SH-SY5Y (cell line): ENCODE data around the gene BEST3.

ENCODE experiments used
- GATA2 ChIP-seq: IDR thresholded peaks from 2 replicates; pipeline ENCODE4 v1.6.1; 2011; ENCODE audit warnings: mild to moderate bottlenecking, low read depth, low read length
- GATA3 ChIP-seq: IDR thresholded peaks from 2 replicates; pipeline ENCODE4 v1.6.1; 2011; ENCODE audit warnings: low read depth, mild to moderate bottlenecking, low read length, moderate library complexity

Gene BEST3

DNA sequence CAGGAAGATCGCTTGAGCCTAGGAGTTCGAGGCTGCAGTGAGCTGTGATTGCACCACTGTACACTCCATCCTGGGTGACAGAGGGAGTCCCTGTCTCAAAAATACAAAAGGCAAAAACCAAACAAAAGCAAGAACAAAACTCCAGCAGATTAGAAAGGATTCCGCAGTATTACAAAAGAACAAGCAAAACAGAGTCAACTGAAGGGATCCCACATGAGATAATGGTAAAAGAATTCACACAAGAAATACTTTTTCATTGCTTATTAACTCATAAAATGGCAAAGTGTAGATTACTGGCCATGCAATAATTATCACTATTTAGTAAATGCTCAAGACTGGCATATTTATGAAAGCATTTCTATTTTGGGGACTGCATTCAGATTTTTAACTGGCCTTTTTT is 35.4 kb downstream of the BEST3 start:
- no peak for TF ChIP-seq GATA2
- no peak for TF ChIP-seq GATA3

DNA sequence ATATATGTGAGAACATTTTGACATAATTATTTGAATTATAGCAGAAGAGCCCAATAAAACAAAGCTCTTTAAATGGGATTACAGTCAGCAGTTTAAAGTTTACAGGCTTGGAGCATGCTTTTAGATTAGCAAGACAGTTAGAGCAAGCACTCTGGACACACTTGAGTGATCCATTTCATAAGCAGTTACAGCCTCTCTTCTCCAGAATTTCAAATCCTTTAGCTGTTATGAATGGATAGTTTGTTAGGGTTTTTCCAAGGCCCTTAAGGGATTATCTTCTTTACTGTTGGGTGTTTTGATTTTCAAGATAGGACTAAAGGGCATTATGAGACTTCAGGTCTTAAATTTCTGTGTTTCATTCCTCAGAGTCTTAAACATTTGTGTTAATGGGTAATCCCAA is 36.3 kb downstream of the BEST3 start:
- TF ChIP-seq GATA2 (no peak), GATA3 (no peak)

DNA sequence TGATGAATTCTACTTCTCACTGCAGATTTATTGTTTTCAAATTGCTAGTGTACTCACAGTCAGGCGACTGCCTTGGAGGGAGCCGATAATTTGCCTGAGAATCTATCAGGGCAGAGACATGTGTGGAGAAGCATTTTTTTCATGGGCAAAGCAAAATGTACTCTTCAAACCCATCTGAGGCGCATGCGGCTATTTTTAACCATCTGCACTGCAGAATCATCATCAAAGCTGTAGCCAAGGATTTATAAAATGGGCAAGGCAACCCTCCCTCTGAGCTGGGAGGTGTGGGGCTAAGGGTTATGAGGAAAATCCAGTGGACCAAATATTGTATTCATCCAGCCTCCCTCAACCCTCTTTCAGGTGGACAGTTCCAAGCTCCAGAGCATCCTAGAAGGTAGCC is 37.7 kb downstream of the BEST3 start:
- TF ChIP-seq GATA2 (no peak), GATA3 (no peak)

DNA sequence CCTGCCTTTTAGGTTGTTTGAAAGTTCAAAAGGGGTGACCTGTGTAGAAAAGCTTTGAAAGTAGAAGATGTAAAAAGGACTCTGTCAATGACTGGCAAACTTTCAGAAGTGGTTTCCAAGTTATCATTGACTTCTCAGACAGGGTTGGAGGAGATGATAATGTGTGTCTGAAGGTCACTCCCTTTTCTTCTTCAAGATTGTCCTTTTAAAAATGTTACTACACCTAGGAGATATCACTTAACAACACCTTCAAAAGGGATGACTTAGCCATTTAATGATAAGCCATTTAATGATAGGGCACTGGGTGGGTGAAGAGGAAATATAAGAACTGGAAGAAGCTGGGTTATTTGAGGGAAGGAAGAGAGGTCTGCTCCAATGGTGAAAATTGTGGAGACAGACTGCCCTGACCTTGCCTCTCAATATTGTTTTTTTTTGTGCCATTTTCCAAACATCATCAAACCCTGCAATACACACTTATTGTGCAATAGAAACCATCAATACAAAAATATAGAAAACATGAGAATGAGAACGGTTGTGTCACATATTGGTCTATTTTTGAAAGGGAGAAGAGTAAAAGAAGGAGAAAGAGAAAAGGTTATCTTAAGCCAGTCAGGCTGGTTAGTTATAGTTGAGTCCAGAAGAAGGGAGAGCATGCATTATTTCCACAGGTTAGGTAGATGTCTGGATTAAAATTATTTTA is 38.8 kb downstream of the BEST3 start:
- TF ChIP-seq GATA3 (no peak), GATA2 (no peak)

DNA sequence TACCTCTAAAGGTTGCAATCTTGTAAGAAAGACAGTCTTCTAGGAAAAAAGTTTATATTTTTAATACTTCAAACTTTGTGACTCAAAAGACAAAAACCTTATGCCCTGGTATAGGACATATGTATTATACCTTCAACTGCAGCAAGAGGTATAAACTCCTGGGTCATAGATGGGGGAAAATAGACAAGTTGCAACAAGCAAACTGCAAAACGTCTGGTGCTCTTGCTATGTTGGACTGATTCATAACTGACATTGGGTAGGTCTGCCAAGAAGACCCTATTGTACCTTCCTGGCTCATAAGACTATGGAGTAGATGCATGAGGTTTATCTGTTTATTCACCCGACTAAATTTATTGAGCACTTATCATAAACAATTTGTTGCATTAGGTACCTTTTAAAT is 40.9 kb downstream of the BEST3 start:
- no peak for TF ChIP-seq GATA3
- TF ChIP-seq GATA2, result no peak

DNA sequence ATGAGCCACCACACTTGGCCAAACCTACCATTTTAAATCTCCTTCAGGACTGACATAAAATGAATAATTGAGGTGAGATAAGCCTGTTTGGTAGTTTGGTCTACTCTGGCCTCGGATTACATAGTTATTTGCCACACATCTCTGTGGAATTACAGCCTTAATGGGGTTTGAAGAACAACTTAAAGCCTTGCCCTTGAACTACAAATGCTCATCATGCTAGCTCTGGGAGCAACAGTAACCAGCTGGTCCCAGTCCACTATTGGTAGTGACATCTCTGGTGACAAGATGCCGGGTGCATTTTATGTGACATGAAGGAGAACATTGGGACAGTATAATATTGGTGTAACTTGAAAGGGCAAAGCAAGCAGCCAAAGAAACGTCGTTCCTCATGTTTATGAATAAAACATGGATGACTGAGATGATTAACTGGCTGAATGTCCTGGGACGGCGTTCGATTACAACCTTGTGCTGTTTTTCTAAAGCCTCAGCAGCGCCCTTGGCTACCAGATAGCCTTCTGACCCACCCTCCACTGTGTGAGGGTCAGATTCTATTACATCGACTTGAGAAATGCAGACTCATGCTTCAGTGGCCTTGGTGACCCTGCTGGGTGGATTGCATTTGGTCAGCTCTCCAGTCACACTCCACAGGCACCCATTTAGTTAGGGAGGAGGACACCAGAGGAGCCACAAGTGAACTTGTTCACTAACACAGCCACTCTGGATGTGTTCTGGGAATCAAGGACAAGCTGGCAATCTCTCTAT is 41.5 kb downstream of the BEST3 start:
- TF ChIP-seq GATA3 (no peak), GATA2 (no peak)

DNA sequence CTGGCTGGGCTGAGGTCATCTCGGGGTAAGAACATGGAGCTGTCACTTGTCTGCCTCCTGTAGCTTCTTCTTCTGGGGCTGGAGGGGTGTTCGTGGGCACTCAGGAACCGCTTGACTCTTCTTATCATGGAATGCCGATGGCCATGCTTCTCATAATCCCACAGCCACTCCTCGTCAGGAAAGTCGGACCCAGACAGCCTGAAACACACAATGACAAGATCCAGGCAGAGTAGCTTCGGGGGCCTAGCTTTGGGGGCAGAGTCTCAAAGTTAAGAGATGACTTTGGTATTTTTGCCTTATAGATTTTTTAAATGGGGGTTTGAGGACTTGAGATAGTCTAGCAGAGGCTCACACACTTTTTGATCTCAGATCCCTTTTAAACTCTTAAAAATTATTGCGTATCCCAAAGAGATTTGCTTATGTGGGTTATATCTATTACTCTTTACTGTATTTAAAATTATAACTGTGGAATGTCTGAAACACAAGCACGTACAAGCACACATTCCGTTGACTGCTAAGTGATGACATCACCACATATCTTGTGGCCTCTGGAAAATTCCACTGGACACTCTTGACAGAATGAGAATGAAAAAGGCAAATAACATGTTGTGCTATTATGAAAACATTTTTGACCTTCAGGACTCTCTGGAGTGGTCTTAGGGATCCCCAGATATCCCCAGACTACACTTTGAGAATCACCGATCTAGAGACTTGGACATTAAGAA is 43.3 kb downstream of the BEST3 start:
- TF ChIP-seq GATA2 (no peak), GATA3 (no peak)

DNA sequence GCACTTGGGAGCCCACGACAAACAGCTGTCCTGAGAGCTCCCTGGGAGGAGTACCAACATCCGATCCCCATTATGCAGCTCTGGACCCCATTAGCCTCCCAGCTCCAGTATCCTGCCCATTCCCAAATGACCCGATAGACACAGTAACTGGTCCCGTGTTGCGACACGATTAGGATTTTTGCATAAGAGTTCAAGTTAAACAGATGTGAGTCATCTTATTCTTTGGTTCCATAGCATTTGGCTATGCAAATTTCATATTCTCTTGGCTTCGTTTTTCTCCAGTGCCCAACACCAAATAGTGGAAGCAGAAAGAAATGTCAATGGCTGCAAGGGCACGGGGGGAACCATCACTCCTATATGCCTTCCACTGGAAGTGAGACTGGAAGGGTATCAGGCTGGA is 45.4 kb downstream of the BEST3 start:
- no peak for TF ChIP-seq GATA3
- TF ChIP-seq GATA2, result no peak

DNA sequence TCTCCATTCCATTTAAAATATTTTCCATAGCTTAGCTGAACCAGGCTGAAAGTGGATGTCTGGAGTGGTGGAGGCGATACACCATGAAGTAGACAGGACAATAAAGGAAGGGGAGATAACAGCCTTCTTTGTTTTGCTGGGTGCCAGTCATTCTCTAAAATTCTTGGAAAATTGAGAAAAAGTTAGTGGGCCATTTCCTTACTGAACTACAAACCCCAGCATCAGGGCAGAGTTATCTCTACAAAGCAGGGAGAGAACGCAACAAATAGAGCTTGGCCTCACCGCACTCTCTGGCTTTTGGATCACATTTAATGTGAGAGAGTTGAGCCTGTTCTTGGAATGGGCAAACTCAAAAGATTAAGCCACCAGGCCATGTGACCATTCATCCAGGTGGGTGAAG is 47.2 kb downstream of the BEST3 start:
- TF ChIP-seq GATA2 (no peak), GATA3 (no peak)

DNA sequence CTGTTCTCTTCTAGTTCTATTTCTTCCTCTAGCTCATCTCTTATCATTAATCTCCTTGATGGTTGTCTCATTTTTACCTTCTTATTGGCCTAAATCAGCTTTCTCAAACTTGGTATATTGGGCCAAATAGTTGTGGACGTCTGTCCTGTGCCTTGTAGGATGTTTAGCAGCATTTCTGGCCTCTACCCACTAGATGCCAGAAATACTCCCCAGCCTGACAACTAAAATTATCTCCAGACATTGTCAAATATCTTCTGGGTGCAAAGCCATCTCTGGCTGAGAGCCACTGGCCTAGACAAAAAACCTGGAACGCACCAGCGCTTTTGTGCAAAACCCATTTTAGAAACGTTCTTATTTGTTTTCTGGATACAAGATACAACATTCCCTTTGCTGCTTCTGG is 49.6 kb downstream of the BEST3 start:
- TF ChIP-seq GATA2 (no peak), GATA3 (no peak)

DNA sequence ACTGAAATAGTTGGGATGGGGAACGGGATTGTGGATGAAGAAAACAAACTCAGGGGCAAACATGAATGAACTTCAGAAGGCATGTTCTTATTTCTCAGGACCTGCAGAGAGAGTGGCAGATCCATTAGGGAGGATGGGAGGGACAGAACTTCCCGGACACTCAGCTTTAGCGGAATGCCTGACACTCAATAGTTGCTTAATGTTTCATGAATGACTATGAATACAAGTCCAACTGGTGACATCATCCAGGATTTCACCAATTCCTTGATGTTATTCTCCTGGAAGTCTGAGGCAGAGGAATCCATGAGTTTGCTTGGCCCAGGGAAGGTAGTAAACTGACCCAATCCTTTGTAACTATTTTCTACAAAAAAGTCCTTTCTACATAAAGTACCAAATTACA is 50.6 kb downstream of the BEST3 start:
- TF ChIP-seq GATA2, result no peak
- TF ChIP-seq GATA3, result no peak

DNA sequence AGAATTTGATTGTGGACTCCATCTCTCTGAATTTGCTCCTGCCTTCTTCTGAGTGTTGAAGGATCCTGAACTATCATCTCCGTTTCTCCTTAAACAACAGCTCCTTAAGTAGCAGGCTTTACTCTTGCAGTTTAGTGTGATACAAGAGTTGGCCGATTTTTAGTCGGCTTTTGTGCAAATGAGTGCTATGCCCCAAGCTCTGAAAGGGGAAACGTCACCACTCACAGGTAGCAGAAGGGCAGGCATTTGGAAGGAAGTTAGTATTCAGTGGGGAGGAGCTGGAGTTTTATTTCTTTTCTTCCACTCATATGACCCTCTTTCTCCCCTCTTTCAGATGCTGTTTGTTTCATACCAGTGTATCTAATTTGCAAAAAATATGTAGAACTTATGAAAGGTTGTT is 51.9 kb downstream of the BEST3 start:
- TF ChIP-seq GATA2, result no peak

DNA sequence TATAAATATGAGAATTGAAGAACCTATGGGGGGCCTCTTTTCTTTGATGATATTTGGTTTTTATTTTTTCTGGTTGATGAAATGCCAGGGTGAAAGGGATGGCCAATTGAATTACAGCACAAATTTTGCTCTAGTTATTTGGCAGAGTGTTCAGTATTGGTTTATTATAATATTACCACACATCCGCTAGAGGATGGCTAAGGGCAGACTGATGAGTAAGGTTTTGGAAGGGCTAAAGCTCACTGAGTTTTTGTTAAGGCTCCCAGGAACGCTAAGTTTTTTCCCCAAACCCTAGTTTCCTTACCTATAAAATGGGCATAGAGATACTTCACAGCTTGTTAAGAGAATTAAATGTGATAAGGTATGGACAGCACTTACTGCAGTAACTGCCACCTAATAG is 54.1 kb downstream of the BEST3 start:
- no peak for TF ChIP-seq GATA3
- no peak for TF ChIP-seq GATA2

DNA sequence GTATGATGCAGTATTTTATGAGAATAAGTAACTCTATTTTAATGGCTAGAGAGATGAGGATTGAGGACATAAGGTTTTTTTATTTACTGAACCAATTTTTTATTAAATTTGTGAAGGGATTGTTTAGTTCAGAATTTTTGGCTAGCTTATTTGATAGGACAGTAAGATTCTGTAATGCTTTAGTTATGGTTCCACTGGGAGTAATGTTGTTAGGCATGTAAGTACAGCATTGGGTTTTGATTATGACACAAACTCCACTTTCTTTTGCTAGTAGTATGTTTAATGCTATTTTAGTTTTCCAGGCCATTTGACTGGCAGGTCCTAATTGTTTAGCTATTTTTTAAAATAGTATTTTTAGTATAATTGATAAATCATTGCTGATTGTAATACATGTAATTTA is 54.6 kb downstream of the BEST3 start:
- no peak for TF ChIP-seq GATA3
- TF ChIP-seq GATA2, result no peak

DNA sequence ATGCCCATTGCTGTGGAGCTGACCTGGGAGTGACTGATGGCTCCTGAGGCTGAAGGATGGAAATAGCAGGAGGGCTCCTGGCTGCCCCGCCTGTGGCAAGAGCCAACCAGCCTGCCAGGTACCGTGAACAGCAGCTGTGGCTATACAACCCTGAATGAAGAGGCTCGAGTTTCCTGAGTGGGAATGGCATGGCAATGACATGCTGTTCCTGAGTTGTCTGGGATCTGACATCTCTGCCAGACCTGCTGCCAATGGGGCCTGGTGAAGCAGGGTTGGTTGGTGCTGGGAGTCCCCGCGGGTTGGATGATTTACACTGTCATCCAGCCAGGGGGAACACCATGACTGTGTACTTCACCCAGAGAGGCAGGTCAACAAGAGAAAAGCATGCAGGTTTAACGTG is 56.6 kb downstream of the BEST3 start:
- TF ChIP-seq GATA3, result no peak
- no peak for TF ChIP-seq GATA2
